NT2/D1 (cell line): ENCODE data around the gene PLCH1.

Source experiments
- SUZ12 ChIP-seq: IDR thresholded peaks from 2 replicates; pipeline ENCODE4 v1.6.1; 2011; ENCODE audit not compliant: insufficient read length, insufficient read depth; ENCODE audit errors: extremely low read depth
- YY1 ChIP-seq: IDR thresholded peaks from 2 replicates; pipeline ENCODE4 v1.6.1; 2011; ENCODE audit not compliant: insufficient read length, insufficient read depth
- ZNF274 ChIP-seq: IDR thresholded peaks from 2 replicates; pipeline ENCODE4 v1.6.1; 2011; ENCODE audit warnings: mild to moderate bottlenecking, low read depth, low read length

DNA sequence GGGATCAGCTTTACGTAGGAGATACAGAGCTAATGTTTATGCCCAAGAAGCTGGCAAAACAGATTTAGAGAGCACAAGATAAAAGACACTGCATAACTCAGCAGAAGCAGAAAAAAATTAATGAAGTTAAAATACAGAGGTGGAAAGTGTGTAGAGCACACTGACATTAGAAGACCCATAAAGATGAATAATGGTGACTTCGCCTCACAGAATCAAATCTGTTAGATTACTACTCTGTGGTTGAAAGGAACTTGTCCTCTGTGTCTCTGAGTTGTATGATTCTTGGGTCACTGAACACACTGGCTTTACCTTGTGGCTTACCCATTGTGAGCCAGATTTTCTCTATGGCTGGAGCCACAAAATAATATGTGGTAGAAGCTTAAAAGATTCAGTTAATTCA, 224.4 kb downstream of the PLCH1 start:
- no peak for TF ChIP-seq SUZ12
- no peak for TF ChIP-seq ZNF274
- TF ChIP-seq YY1 = no peak
